HCT116 (cell line): ENCODE data around the gene GPATCH2L.

Source experiments
- EZH2phosphoT487 ChIP-seq: fragments of 200-600 bp; IDR thresholded peaks from 2 replicates; pipeline ENCODE4 v1.6.1; 2018; ENCODE audit warnings: antibody characterized with exemption, borderline replicate concordance
- REST ChIP-seq: IDR thresholded peaks from 2 replicates; pipeline ENCODE4 v1.6.1; 2012; ENCODE audit warnings: low read depth
- ZFX ChIP-seq: fragments of 450-650 bp; IDR thresholded peaks from 2 replicates; pipeline ENCODE4 v1.6.1; 2017

GRCh38 chr14:76219873-76220272 is 68.2 kb downstream of the GPATCH2L start:
- TF ChIP-seq REST: no peak
- no peak for TF ChIP-seq ZFX
- TF ChIP-seq EZH2phosphoT487: no peak
